Measurements from ENCODE around the gene CCDC120. TPM values are rescaled to one million over a fixed set of nuclear protein-coding genes. Genes with fewer than 3 reads are reported as not detected.

The CCDC120 gene
- total and polyA plus RNA-seq, 8 donors, result 4.5 to 10.6 (median 7.1) TPM

DNA sequence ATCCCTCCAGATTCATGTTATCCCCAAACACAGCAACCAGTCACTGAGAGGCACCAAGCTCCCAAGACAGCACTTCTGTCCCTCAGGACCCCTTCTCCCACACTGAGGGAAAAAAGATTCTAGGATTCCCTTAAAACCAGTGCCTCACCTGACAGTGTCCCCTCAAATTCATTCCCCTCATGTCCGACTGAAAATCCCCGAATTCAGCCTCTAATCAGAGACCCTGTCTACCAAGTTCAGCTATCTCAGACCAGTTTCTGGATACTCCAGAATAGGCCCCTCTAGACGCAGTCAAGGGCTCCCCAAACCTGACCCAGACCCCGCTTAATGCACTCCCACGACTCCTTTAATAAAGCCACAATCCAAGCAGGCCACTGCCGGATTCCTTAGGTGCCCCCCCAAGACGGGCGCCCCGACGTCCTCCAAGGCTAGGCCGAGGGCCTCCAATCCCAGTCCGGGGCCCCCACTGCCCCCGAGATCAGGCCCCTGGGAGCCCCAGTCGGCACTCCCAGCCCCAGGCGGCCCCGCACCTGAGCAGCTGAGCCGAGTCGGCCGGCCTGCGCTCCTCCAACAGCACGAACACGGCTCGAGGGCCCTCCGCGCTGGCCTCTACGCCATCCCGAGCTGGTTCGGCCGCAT, 16.1 kb upstream of the CCDC120 start:
- Histone ChIP-seq H3K4me3 (peak overlapping the region; percentile 37 to 63 (median 49)), H3K27ac (peak overlapping the region; percentile 65 to 93 (median 86)), H3K36me3 (peaks cover 0 to 6% (median 0%) of the 10 kb centered on the region in 3 donors), H3K9me3 (no peaks in the 10 kb centered on the region), H3K27me3 (no peaks in the 10 kb centered on the region), H3K4me1 (peaks cover 0 to 4% (median 0%) of the 10 kb centered on the region in 3 donors)
- 0 to 29% methylated on average over 29 of the region's 29 CpGs for WGBS, 2 donors
- TF ChIP-seq, protein P1, sequence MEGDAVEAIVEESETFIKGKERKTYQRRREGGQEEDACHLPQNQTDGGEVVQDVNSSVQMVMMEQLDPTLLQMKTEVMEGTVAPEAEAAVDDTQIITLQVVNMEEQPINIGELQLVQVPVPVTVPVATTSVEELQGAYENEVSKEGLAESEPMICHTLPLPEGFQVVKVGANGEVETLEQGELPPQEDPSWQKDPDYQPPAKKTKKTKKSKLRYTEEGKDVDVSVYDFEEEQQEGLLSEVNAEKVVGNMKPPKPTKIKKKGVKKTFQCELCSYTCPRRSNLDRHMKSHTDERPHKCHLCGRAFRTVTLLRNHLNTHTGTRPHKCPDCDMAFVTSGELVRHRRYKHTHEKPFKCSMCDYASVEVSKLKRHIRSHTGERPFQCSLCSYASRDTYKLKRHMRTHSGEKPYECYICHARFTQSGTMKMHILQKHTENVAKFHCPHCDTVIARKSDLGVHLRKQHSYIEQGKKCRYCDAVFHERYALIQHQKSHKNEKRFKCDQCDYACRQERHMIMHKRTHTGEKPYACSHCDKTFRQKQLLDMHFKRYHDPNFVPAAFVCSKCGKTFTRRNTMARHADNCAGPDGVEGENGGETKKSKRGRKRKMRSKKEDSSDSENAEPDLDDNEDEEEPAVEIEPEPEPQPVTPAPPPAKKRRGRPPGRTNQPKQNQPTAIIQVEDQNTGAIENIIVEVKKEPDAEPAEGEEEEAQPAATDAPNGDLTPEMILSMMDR (IDR thresholded peaks at IDR 0.05), result no peak
- intact Hi-C loops (cut with DNase I), result no loop called here
- no peak for FAIRE-seq
- ATAC-seq, result peak in 2 of 4 donors; percentile 1
- DNase-seq, result peak in 1 of 6 donors; percentile 75

DNA sequence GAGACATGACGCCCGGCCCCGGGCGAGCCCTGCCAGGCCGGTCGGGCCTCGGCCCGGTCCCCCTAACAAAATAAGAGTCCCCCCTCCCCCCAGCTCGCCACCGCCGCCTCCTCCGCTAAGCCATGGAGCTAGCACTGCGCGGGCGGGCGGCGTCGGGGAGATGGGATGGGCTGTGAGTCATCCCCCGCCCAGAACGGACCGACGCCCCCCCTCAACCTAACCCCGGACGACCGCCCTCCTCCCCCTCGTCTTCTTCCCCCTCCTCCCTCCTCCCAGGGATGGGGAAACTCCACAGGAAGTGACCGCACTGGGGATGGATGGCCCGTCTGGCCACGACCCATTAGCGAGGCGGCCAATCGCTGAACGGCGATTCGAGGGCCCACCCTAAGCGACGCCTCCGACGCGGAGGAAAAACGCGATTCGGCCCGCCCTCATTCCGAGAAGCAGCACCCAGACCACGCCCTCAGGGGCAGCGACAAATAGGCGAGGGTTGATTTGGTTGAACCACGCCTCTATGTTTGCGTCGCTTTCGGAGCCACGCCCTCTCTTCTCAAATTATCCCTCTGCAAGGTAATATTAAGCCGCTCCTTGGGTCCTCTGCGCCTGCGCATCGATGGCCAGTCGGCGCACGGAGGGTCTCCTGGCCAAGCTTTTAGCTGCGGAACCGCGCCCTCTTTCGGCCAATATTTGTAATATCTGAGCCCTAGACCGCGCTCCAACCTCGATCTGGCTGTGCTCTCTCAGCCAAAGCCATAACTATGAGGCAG, 15.4 kb upstream of the CCDC120 start, which contains the start of gene TFE3:
TSS of gene TFE3 (minus strand) at position 138 of the 767 bp plus-strand sequence. CDS start at position 7, 131 bp downstream.
- H3K27me3 ChIP-seq, result no peaks in the 10 kb centered on the region
- peak within 1 kb of the TSS; percentile 65 to 93 (median 86) for H3K27ac ChIP-seq
- intact Hi-C loops (cut with DNase I), result no loop called here
- WGBS, 2 donors, result 0 to 27% methylated on average over 59 to 63 of the region's 67 CpGs
- peak within 1 kb of the TSS; percentile 37 to 63 (median 49) for H3K4me3 ChIP-seq
- DNase-seq (peak; percentile 94 to 99 (median 98)), FAIRE-seq (peak; percentile 99), ATAC-seq (peak; percentile 86 to 92 (median 88))
- H3K36me3 ChIP-seq, result peaks cover 0 to 6% (median 0%) of the 10 kb centered on the region in 3 donors
- TF ChIP-seq, protein P1 (IDR thresholded peaks at IDR 0.05), result peak; percentile 15 to 46 (median 28)
- H3K4me1 ChIP-seq, result peaks cover 0 to 4% (median 0%) of the 10 kb centered on the region in 3 donors
- no peaks in the 10 kb centered on the region for H3K9me3 ChIP-seq

DNA sequence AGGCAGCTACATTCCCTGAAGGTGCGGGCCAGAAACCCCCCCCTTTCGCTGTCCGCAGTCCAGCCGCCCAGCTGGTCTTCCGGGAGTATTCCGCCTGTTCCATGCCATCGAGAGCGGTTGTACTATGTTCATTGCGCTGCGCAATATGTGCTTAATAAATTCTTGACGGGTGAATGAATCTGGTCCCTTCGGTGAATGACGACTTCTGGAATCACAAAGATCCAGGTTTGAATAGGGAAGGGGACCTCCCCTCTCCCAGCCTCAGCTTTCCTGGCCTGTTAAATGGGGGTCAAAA, 14.9 kb upstream of the CCDC120 start:
- Histone ChIP-seq H3K4me1 (peaks cover 0 to 4% (median 0%) of the 10 kb centered on the region in 3 donors), H3K36me3 (peaks cover 0 to 2% (median 0%) of the 10 kb centered on the region in 3 donors), H3K9me3 (no peaks in the 10 kb centered on the region), H3K27ac (peak overlapping the region in 3 of 4 donors; percentile 46 to 74 (median 72)), H3K4me3 (peak overlapping the region in 1 of 4 donors; percentile 22), H3K27me3 (no peaks in the 10 kb centered on the region)
- FAIRE-seq (no peak), ATAC-seq (no peak), DNase-seq (no peak)
- TF ChIP-seq, protein P1 (IDR thresholded peaks at IDR 0.05), result peak in 1 of 4 donors; percentile 4
- intact Hi-C loops (cut with DNase I), result no loop called here
- WGBS, 2 donors, result 11 to 36% methylated on average over 13 of the region's 13 CpGs

DNA sequence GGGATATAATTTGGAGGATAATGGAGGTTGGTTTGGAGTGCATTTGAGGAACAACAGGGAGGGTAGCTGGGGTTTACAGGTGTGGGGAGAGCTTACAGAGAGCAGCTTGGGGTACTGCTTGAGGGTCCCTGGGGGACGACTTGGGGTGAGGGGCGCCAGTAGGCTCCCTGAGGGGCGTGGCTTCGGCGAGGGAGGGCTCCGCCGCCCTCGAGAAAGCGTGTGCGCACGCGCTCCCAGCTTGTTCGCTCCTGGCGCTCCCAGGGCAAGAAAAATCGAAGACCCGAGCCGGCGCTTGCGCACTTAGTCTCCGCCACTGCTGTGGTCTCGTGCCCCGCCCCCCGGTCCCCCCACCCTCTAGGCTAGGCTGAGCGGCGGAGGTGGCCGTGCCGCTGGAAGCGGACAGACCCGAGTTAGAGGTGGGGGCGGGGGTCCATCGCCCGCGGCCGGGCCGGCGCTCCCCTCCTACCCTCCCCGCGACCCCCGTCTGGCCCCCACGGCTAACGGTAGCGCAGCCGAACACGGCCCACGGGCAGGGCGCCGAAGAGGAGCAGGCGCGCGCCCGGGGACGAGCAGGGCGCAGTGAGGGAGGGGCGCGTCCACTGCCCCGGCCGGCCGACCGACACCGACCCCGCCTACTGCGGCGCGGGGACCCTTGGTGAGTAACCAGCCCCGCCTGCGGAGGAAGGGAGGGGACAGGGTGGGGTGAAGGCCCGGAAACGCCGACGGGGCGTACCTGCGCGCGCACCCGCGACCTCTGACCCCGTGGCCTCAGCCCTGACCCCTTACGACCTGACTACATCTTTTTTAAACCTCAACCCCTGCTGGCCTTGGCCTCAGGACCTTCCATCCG, 5.4 kb upstream of the CCDC120 start:
- FAIRE-seq (no peak), DNase-seq (peak; percentile 54 to 84 (median 68)), ATAC-seq (peak; percentile 81 to 87 (median 84))
- WGBS, 2 donors, result 1 to 33% methylated on average over 41 to 76 of the region's 79 CpGs
- H3K27ac ChIP-seq, result peak overlapping the region; percentile 61 to 71 (median 67)
- TF ChIP-seq, protein P1 (IDR thresholded peaks at IDR 0.05), result no peak
- H3K36me3 ChIP-seq, result no peaks in the 10 kb centered on the region
- H3K4me1 ChIP-seq, result no peaks in the 10 kb centered on the region
- no peaks in the 10 kb centered on the region for H3K27me3 ChIP-seq
- intact Hi-C loops (cut with DNase I), result no loop called here
- no peaks in the 10 kb centered on the region for H3K9me3 ChIP-seq
- peak overlapping the region in 3 of 4 donors; percentile 26 to 56 (median 47) for H3K4me3 ChIP-seq
